Spinal cord (tissue), 10 donors: ENCODE data around the gene MRPS34. TPM values are rescaled to one million over a fixed set of nuclear protein-coding genes. Genes with fewer than 3 reads are reported as not detected.

ENCODE experiments used
- DNase-seq, 6 donors: peaks; one replicate each; pipeline versions ENCODE4 v3.0.0 to v3.0.0-alpha.2; 2013 to 2015; ENCODE audit warnings: low spot score in 6 of 6, low read depth in 4 of 6
- H3K27ac ChIP-seq: one replicate; pipeline ENCODE4 v1.5.1; 2013; ENCODE audit warnings: low read depth, low read length, control low read depth
- H3K27me3 ChIP-seq: one replicate; pipeline ENCODE4 v1.6.1; 2013; ENCODE audit warnings: low read length; ENCODE audit not compliant: control insufficient read depth, insufficient read depth
- H3K36me3 ChIP-seq: one replicate; pipeline ENCODE4 v1.6.1; 2013; ENCODE audit warnings: low read length; ENCODE audit not compliant: control insufficient read depth, insufficient read depth
- H3K4me1 ChIP-seq: one replicate; pipeline ENCODE4 v1.6.1; 2013; ENCODE audit warnings: low read length; ENCODE audit not compliant: control insufficient read depth, insufficient read depth
- H3K4me3 ChIP-seq: one replicate; pipeline ENCODE4 v1.5.1; 2013; ENCODE audit warnings: low read depth, low read length, control low read depth
- H3K9me3 ChIP-seq: one replicate; pipeline ENCODE4 v1.6.1; 2013; ENCODE audit warnings: low read length; ENCODE audit not compliant: control insufficient read depth, insufficient read depth
- WGBS: methylation state at CpG from one replicate; pipeline ENCODE4 v1.1.5; 2013; ENCODE audit warnings: missing lambda C conversion rate; ENCODE audit not compliant: insufficient coverage; 5-methylcytosine and 5-hydroxymethylcytosine counted together
- polyA plus RNA-seq, 2 donors: library from polyadenylated mRNA; unstranded; fragments of 120-200 nt; gene quantifications; one replicate each; pipeline ENCODE4 v1.2.1, GENCODE V29; 2013; ENCODE audit not compliant: insufficient read length in 2 of 2
- total RNA-seq, 2 donors: library from RNA; depleted of rRNA in 1 of 2; stranded (reverse); fragments of 120-200 nt in 1 of 2; fragments of >200 nt in 1 of 2; gene quantifications; one replicate each; pipeline versions ENCODE4 v1.2.3 to v1.2.4, GENCODE V29; 2013 to 2014
- donor health status: healthy.

MRPS34 gene
- total and polyA plus RNA-seq, 4 donors: 22.9 to 86.5 (median 78.8) TPM

GRCh38 chr16:1731073-1731472 lies 41.9 kb downstream of the MRPS34 start:
- Histone ChIP-seq H3K4me1 (peaks cover 4% of the 10 kb centered on the region), H3K27me3 (no peaks in the 10 kb centered on the region), H3K9me3 (no peaks in the 10 kb centered on the region), H3K27ac (no peak overlapping the region), H3K4me3 (no peak overlapping the region), H3K36me3 (peaks cover 95% of the 10 kb centered on the region)
- DNase-seq: no peak
- 100% methylated on average over 3 of the region's 7 CpGs for WGBS

GRCh38 chr16:1729445-1729844 lies 43.5 kb downstream of the MRPS34 start:
- Histone ChIP-seq H3K9me3 (no peaks in the 10 kb centered on the region), H3K36me3 (peaks cover 97% of the 10 kb centered on the region), H3K27me3 (no peaks in the 10 kb centered on the region), H3K27ac (no peak overlapping the region), H3K4me3 (no peak overlapping the region), H3K4me1 (peaks cover 5% of the 10 kb centered on the region)
- DNase-seq: no peak
- 97% methylated on average over 28 of the region's 35 CpGs for WGBS

- Histone ChIP-seq H3K27me3 (no peaks in the 10 kb centered on the region), H3K9me3 (no peaks in the 10 kb centered on the region), H3K36me3 (peaks cover 97% of the 10 kb centered on the region), H3K4me1 (peaks cover 9% of the 10 kb centered on the region), H3K4me3 (no peak overlapping the region), H3K27ac (no peak overlapping the region)
- DNase-seq: no peak
- 94% methylated on average over 18 of the region's 18 CpGs for WGBS
Observed at GRCh38 chr16:1729026-1729425, 43.9 kb downstream of the MRPS34 start.

- WGBS: 93% methylated on average over 37 of the region's 37 CpGs
Observed at GRCh38 chr16:1727651-1728624, 45.0 kb downstream of the MRPS34 start.

GRCh38 chr16:1726661-1727502 lies 46.1 kb downstream of the MRPS34 start:
- Histone ChIP-seq H3K27ac (no peak overlapping the region), H3K36me3 (peaks cover 77% of the 10 kb centered on the region), H3K27me3 (no peaks in the 10 kb centered on the region), H3K9me3 (no peaks in the 10 kb centered on the region), H3K4me3 (no peak overlapping the region), H3K4me1 (peaks cover 20% of the 10 kb centered on the region)
- no peak for DNase-seq
- WGBS: 96% methylated on average over 27 of the region's 32 CpGs

More at GRCh38 chr16:1727651-1728624, 45.0 kb downstream of the MRPS34 start:
- Histone ChIP-seq H3K36me3 (peaks cover 87% of the 10 kb centered on the region), H3K4me3 (no peak overlapping the region), H3K27me3 (no peaks in the 10 kb centered on the region), H3K27ac (no peak overlapping the region), H3K4me1 (peaks cover 16% of the 10 kb centered on the region), H3K9me3 (no peaks in the 10 kb centered on the region)
- no peak for DNase-seq

- Histone ChIP-seq H3K36me3 (peaks cover 60% of the 10 kb centered on the region), H3K4me3 (no peak overlapping the region), H3K4me1 (peaks cover 24% of the 10 kb centered on the region), H3K27me3 (no peaks in the 10 kb centered on the region), H3K9me3 (no peaks in the 10 kb centered on the region), H3K27ac (no peak overlapping the region)
- WGBS: 97% methylated on average over 11 of the region's 12 CpGs
- no peak for DNase-seq
Observed at GRCh38 chr16:1724491-1724890, 48.4 kb downstream of the MRPS34 start.

GRCh38 chr16:1723450-1724147 lies 49.3 kb downstream of the MRPS34 start:
- Histone ChIP-seq H3K27me3 (no peaks in the 10 kb centered on the region), H3K9me3 (no peaks in the 10 kb centered on the region), H3K4me3 (no peak overlapping the region), H3K4me1 (peaks cover 24% of the 10 kb centered on the region), H3K27ac (no peak overlapping the region), H3K36me3 (peaks cover 56% of the 10 kb centered on the region)
- peak in 2 of 6 donors; percentile 23 to 28 for DNase-seq
- 55% methylated on average over 3 of the region's 6 CpGs for WGBS
